22Rv1 (cell line): ENCODE data around the gene AFG3L2.

Experiments
- H3K27ac ChIP-seq: fragments of 450-650 bp; 2 replicates; pipeline ENCODE4 v1.5.1; 2017
- ZFX ChIP-seq: fragments of 450-650 bp; IDR thresholded peaks from 2 replicates; pipeline ENCODE4 v1.6.1; 2017; ENCODE audit warnings: antibody characterized with exemption, borderline replicate concordance
- TF ChIP-seq, protein P1 (sequence below): fragments of 450-650 bp; IDR thresholded peaks from 2 replicates; pipeline ENCODE4 v1.5.1; 2017; ENCODE audit warnings: mild to moderate bottlenecking

AFG3L2 gene

DNA sequence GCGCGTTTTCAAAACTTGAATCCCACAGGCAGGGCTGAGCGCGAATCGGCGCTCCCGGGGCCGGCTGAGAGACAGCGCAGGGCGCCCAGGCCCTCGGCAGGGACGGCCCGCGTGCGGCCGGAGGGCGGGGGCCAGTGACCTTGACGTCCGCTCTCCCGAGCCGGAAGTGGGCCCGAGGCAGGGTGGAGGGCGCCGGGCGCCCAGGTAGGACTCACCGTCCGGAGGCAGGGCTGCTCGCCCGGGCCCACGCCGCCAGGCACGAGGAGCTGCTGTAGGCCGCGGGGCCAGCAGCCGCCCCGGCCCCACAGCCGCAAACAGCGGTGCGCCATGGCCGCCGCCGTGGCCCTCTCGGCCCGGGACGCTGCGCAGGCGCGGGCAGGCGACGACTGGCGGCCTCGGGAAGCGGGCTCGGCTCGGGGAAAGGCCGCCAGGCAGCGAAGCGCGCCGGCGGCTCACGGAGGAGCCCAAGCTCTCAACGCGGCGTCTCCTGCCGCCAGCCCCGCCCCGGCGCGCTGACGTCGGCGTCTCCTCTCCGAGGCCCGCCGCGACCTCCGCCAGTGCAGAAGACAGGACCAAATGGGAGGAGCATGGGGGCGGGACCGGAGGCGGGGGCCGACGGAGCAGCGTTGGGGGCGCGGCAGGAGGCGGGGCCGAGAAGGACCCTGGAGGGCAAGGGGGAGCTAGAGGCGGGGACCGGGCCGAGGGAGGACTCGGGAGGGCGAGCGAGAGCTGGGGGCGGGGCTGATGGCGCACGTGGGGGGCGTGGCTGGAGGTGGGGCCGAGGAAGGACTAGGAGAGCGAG, at the start of gene AFG3L2:
Gene AFG3L2 (minus strand): TSS at position 474 of the 802 bp plus-strand sequence. CDS start 145 bp downstream, at position 329.
- TF ChIP-seq ZFX: peak; percentile 41; the same call in 1 of the 2 replicates
- TF ChIP-seq, protein P1, sequence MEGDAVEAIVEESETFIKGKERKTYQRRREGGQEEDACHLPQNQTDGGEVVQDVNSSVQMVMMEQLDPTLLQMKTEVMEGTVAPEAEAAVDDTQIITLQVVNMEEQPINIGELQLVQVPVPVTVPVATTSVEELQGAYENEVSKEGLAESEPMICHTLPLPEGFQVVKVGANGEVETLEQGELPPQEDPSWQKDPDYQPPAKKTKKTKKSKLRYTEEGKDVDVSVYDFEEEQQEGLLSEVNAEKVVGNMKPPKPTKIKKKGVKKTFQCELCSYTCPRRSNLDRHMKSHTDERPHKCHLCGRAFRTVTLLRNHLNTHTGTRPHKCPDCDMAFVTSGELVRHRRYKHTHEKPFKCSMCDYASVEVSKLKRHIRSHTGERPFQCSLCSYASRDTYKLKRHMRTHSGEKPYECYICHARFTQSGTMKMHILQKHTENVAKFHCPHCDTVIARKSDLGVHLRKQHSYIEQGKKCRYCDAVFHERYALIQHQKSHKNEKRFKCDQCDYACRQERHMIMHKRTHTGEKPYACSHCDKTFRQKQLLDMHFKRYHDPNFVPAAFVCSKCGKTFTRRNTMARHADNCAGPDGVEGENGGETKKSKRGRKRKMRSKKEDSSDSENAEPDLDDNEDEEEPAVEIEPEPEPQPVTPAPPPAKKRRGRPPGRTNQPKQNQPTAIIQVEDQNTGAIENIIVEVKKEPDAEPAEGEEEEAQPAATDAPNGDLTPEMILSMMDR: no peak
- peak within 1 kb of the TSS; percentile 98 for H3K27ac ChIP-seq

DNA sequence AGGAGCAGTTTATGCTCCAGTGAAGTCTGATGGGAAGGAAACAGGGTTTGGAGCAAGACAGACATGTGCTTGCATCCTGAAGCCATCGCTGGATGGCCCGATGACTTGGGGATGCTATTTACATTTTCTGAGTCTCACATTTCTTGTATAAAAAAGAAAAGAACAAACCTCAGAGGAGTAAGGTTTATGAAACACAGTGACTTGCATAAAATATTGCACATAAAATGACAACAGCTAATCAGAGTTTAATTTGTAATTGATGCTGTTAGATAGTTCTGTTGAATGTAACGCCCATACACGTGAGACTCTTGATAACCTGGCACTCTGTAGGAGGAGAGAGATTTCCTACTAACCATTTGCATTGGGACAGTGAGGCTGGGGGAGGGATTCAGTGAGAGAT, 47.2 kb upstream of the AFG3L2 start:
- TF ChIP-seq, protein P1: no peak
- no peak for TF ChIP-seq ZFX
- no peak overlapping the region for H3K27ac ChIP-seq

DNA sequence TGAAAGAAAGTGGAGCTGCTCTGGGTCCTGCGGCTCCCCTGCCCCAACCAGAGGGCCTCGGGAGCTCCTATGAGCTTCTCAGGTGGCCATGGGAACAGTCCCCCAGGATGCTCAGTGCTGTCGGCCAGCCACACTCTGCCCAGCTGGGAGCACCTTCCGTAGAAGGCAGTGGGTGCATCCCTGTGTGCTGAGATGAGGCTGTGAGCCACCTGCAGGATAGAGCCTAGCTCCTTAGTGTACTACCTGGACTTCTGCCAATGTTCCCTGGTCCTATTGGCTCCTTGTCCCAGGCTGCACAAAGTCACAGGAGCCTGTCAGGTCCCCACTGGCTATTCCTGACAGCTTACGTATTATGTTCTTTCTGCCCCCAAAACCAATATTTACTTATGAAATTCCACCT, 46.8 kb upstream of the AFG3L2 start:
- TF ChIP-seq ZFX: no peak
- TF ChIP-seq, protein P1: no peak
- no peak overlapping the region for H3K27ac ChIP-seq

DNA sequence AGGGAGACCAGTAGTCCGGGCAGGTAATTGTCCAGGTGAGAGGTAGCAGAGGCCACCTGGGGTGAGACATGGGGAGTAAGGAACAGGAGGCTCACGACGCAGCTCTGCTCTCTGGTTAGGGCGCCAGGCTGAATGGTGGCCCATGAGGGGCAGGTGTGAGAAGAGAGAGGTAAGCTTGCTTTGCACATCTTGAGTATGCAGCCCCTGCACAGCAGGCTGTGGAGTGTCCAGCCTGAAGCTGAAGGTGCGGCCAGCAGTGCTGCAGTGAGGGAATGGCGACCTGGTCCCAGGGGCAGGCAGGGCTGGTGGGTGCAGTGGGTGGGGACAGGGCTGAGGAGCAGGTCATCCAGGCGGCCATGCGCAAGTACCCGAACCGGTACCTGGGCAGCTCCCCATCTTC, 46.4 kb upstream of the AFG3L2 start:
- no peak overlapping the region for H3K27ac ChIP-seq
- no peak for TF ChIP-seq ZFX
- TF ChIP-seq, protein P1: no peak

DNA sequence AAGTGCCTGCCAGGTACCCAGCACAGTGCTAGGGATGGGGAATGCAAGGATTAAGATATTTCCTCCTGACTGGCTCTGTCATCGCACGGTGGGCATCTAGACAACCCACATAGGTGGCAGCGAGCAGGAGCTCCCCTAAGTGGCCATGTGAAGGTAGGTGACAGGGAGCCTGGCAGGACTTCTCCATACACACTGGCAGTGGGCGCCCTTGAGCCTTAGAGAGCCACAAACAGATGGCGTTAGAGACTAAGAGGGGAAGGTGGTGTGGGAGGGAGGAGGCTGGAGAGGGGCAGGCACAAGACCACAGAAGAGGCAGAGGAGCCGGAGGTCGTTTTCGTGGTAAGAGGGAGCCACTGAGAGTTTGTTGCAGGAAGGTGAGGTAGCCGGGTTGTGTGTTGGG, 45.9 kb upstream of the AFG3L2 start:
- no peak overlapping the region for H3K27ac ChIP-seq
- TF ChIP-seq, protein P1: peak; percentile 41
- no peak for TF ChIP-seq ZFX

DNA sequence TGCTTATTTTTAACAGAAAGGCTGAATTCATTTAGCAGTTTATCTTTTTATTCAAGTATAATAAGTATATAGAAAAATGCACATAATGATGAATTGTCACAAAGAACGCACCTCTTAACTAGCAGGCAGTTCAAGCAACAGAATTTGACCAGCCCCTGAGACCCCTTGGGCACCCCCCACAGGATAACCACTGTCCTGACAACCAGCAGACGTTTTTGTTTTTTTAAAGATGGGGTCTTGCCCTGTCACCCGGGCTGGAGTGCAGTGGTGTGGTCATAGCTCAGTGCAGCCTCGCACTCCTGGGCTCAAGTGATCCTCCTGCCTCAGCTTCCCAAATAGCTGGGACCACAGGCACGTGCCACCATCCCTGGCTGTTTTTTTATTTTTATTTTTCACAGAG, 44.7 kb upstream of the AFG3L2 start:
- H3K27ac ChIP-seq: no peak overlapping the region
- TF ChIP-seq ZFX: no peak
- TF ChIP-seq, protein P1: no peak

DNA sequence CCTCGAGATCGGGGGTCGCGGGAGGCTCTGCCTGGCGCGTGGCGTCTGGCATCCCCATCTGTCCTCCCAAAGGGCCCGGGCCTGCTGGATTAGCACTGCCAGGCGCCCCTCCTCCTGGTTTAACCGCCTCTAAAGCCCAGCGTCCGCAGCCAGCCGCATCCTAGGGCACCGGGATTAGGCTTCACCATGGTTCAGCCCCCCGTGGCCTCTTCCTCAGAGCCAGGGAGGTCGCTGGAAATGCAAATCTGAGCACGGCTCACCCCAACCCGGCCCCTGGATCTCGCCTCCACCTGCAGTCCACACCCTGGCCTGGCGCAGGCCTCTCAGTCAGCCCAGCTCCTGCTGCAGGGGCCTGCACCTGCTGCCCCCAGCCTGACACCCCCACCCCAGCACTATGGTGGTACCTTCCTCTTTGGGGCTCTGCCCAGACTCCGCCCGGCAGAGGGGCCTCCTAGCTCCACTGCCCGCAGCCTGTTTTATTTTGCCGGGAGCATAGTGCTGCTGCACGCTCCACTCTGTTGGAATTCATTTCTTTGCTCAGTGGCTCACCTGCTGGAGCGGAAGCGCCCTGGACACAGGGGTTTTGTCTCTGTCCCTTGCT, 43.9 kb upstream of the AFG3L2 start:
- no peak overlapping the region for H3K27ac ChIP-seq

More for the DNA sequence above, 43.9 kb upstream of the AFG3L2 start:
- TF ChIP-seq, protein P1: no peak
- no peak for TF ChIP-seq ZFX
